ENCODE results near the gene FGF1. TPM values are rescaled to one million over a fixed set of nuclear protein-coding genes. Genes with fewer than 3 reads are reported as not detected.
A peak's percentile ranks its signal among the peaks of the same experiment; 100 is the strongest.

The FGF1 gene
- total and polyA plus RNA-seq, 2 of the 4 experiments (the other 2 are of a cell fraction) = 7.6 to 7.7 TPM

DNA sequence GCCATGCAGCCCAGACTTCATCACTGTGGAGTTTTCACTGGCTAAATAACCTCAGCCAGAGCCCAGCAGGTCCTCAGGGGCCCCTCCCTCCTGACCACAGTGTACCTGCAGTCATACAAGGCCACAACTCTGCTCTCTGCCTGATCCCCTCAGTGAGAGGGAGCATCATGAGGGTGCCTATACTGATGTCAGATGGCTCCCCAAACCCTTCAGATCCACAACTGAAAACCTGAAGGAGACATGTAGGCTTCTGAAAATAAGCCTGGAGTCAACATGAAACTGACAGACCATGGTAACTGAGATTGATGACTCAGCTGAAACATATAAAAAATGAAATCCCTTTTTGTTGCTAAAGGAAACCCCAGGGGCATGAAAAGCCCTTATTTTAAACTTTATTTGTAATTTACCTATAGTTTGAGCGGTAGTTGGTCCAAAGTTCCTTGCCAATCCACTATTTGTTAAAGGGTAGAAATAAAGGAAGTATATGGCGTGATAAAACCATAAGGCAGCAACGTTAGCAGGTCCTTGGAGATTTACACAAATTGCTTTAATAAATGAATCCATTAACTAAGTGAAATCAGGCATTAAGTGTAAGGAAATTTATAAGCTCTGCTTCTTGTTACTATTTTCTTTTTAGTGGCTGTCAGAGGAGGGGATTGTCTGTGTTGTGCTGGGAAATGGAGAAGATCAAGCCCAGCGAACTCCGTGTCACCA, 68.3 kb downstream of the FGF1 start:
- no TSS peak for BruUV-seq (replicated peaks)
- Histone ChIP-seq H4K8ac (ENCODE audit: low read depth in 2 of 2, low read length in 2 of 2) (peak overlapping the region in 1 of 2 experiments; percentile 86; a peak in 3 of 4 replicates), H3K9ac (ENCODE audit: low read depth, low read length) (no peak overlapping the region), H4K5ac (ENCODE audit: low read depth, low read length) (peak overlapping the region; percentile 77), H3K79me1 (ENCODE audit: low read depth in 1 of 2, low read length in 2 of 2) (peaks cover 8 to 41% of the 10 kb centered on the region in 2 experiments), H3K18ac (ENCODE audit: low read depth, low read length) (peak overlapping the region; percentile 58; the same call in 1 of the 2 replicates), H2BK5ac (ENCODE audit: low read depth, low read length, poor library complexity, severe bottlenecking) (peak overlapping the region; percentile 86), H3K36me3 (ENCODE audit: control insufficient read depth, insufficient read depth, low read length) (no peaks in the 10 kb centered on the region), H3K9me1 (ENCODE audit: insufficient read depth, low read length) (peaks cover 23% of the 10 kb centered on the region), H3K4ac (ENCODE audit: low read depth, low read length) (peak overlapping the region; percentile 64), H2AK5ac (ENCODE audit: low read depth, low read length) (peak overlapping the region; percentile 95), H2AK9ac (replicated peaks; ENCODE audit: low read depth, low read length, poor library complexity) (peak overlapping the region; percentile 52), H3K4me3 (ENCODE audit: insufficient read depth, low read depth, low read length) (no peak overlapping the region), H2BK15ac (ENCODE audit: low read depth, low read length) (peak overlapping the region; percentile 96), H3K56ac (ENCODE audit: extremely low read depth, insufficient read depth, low read length) (no peak overlapping the region; the same call in 1 of the 2 replicates), H2BK120ac (ENCODE audit: low read depth, low read length) (peak overlapping the region; percentile 91), H3K27me3 (ENCODE audit: control insufficient read depth, insufficient read depth, low read length) (no peaks in the 10 kb centered on the region), H3K4me2 (ENCODE audit: low read depth, low read length) (no peak overlapping the region; the same call in 1 of the 2 replicates), H2AFZ (replicated peaks; ENCODE audit: low read length, poor library complexity) (peak overlapping the region; percentile 13), H3K14ac (replicated peaks; ENCODE audit: low read depth, low read length) (peak overlapping the region; percentile 89), H3K4me1 (ENCODE audit: control insufficient read depth, insufficient read depth, low read length) (peaks cover 29% of the 10 kb centered on the region), H4K91ac (ENCODE audit: insufficient read depth, low read depth, low read length) (peak overlapping the region; percentile 82), H3K9me3 (ENCODE audit: control insufficient read depth, insufficient read depth, low read length) (no peaks in the 10 kb centered on the region), H3K27ac (ENCODE audit: insufficient read depth, low read length) (peak overlapping the region; percentile 43; the same call in 1 of the 2 replicates), H4K20me1 (ENCODE audit: insufficient read depth, low read length) (no peaks in the 10 kb centered on the region), H2BK20ac (ENCODE audit: low read depth, low read length) (peak overlapping the region; percentile 77), H3K23ac (ENCODE audit: low read depth, low read length) (peak overlapping the region; percentile 61; the same call in 1 of the 2 replicates)
- ATAC-seq (ENCODE audit: low read depth) = no peak
- CTCF ChIA-PET = no interaction called here
- POLR2A ChIA-PET (ENCODE audit: unreplicated experiment) = interaction anchor here (1.0 kb wide), 1 partner anchor 27 kb away, joined by 10 read pairs; no protein-coding TSS in a partner anchor
- TF ChIP-seq MAFK (IDR thresholded peaks at IDR 0.05; ENCODE audit: low read depth, low read length) = peak; percentile 95
- TF ChIP-seq RCOR1 (IDR thresholded peaks at IDR 0.05; ENCODE audit: insufficient replicate concordance, low read length) = no peak
- DNase-seq = no peak
- dilution Hi-C loops (cut with HindIII; ENCODE audit: low sequenced_read_pairs, unreplicated experiment) = no loop called here
- in situ Hi-C loops (cut with MboI; ENCODE audit: low sequenced_read_pairs) = no loop called here
- WGBS, 2 experiments (ENCODE audit: extremely low coverage in 2 of 2, insufficient read length in 1 of 2) = 100% methylated on average over 1 of the region's 5 CpGs; no CpG with 5 or more reads in 1 of the 2 experiments
- intact Hi-C loops (cut with micrococcal nuclease) = no loop called here
